Testis (tissue), 3 donors: ENCODE results near the gene PIEZO1. TPM values are rescaled to one million over a fixed set of nuclear protein-coding genes. Genes with fewer than 3 reads are reported as not detected.

Experiments used
- DNase-seq: peaks from one replicate; pipeline ENCODE4 v3.0.0-alpha.2; 2019
- H3K27ac ChIP-seq, 2 donors: fragments of 200-600 bp; sonication (generic); one replicate each; pipeline ENCODE4 v1.5.1; 2019
- H3K27me3 ChIP-seq: fragments of 200-600 bp; sonication (generic); one replicate; pipeline ENCODE4 v1.5.1; 2019
- H3K36me3 ChIP-seq: fragments of 200-600 bp; sonication (generic); one replicate; pipeline ENCODE4 v1.5.1; 2017; ENCODE audit warnings: low read depth; ENCODE audit errors: missing control alignments
- H3K4me1 ChIP-seq: fragments of 200-600 bp; sonication (generic); one replicate; pipeline ENCODE4 v1.5.1; 2019
- H3K4me3 ChIP-seq, 2 donors: fragments of 200-600 bp; sonication (generic); one replicate each; pipeline ENCODE4 v1.5.1; 2017 to 2019
- H3K9me3 ChIP-seq: fragments of 200-600 bp; sonication (generic); one replicate; pipeline ENCODE4 v1.5.1; 2017
- CTCF ChIP-seq, 3 experiments: fragments of 450-650 bp in 2 of 3; fragments of 200-600 bp in 1 of 3; sonication (generic) in 1 of 3; IDR thresholded peaks; one replicate each; pipeline ENCODE4 v1.5.1; 2016 to 2019; ENCODE audit warnings: antibody characterized with exemption in 3 of 3, mild to moderate bottlenecking in 2 of 3, moderate library complexity in 1 of 3
- POLR2A ChIP-seq: fragments of 450-650 bp; IDR thresholded peaks from one replicate; pipeline ENCODE4 v1.6.1; 2017; ENCODE audit warnings: antibody characterized with exemption, mild to moderate bottlenecking, moderate library complexity
- WGBS, 2 donors: methylation state at CpG; one replicate each; pipeline ENCODE4 v1.1.5; 2018; 5-methylcytosine and 5-hydroxymethylcytosine counted together
- intact Hi-C: fragments of 100-400 bp; cut with DNase I; formaldehyde crosslinking; loops from one replicate; pipeline ENCODE4 v1.15.1; 2023; ENCODE audit warnings: low total_unique reads
- polyA plus RNA-seq: library from polyadenylated mRNA; stranded (reverse); fragments of 350-450 nt; fragmentation: Illumina TruSeq; extraction: RNeasy Lipid Tissue Mini Kit (QIAGEN cat#74804); gene quantifications from one replicate; pipeline ENCODE4 v1.2.3, GENCODE V29; 2014; ENCODE audit warnings: low read depth, low replicate concordance; ENCODE audit not compliant: insufficient read depth
- total RNA-seq, 2 donors: library from RNA; depleted of rRNA; stranded (reverse); fragments of >200 nt; gene quantifications; one replicate each; pipeline ENCODE4 v1.2.3, GENCODE V29; 2016

PIEZO1 gene
- total and polyA plus RNA-seq, 3 donors from 2014 or later: 24.2 to 44.5 (median 40.7) TPM

GRCh38 chr16:88807142-88807625, 22.2 kb upstream of the PIEZO1 start:
- WGBS, 2 donors: 76 to 87% methylated on average over 7 to 24 of the region's 24 CpGs
- H3K27me3 ChIP-seq: no peaks in the 10 kb centered on the region
- no peak overlapping the region for H3K27ac ChIP-seq
- intact Hi-C loops: no loop called here
- H3K4me3 ChIP-seq: no peak overlapping the region
- no peaks in the 10 kb centered on the region for H3K9me3 ChIP-seq
- TF ChIP-seq POLR2A (no peak), CTCF (IDR thresholded peaks at IDR 0.05) (no peak)
- H3K4me1 ChIP-seq: peaks cover 32% of the 10 kb centered on the region
- no peaks in the 10 kb centered on the region for H3K36me3 ChIP-seq
- DNase-seq: no peak

GRCh38 chr16:88806491-88807111, 21.6 kb upstream of the PIEZO1 start:
- intact Hi-C loops: no loop called here

GRCh38 chr16:88805887-88806393, 20.9 kb upstream of the PIEZO1 start:
- TF ChIP-seq CTCF (IDR thresholded peaks at IDR 0.05) (no peak), POLR2A (no peak)
- no peak overlapping the region for H3K4me3 ChIP-seq
- peaks cover 30% of the 10 kb centered on the region for H3K4me1 ChIP-seq
- intact Hi-C loops: no loop called here
- 92% methylated on average over 2 to 21 of the region's 21 CpGs for WGBS, 2 donors
- no peaks in the 10 kb centered on the region for H3K36me3 ChIP-seq
- no peak for DNase-seq
- H3K9me3 ChIP-seq: no peaks in the 10 kb centered on the region
- no peaks in the 10 kb centered on the region for H3K27me3 ChIP-seq
- no peak overlapping the region for H3K27ac ChIP-seq

More at GRCh38 chr16:88806491-88807111, 21.6 kb upstream of the PIEZO1 start:
- no peak overlapping the region for H3K27ac ChIP-seq
- H3K9me3 ChIP-seq: no peaks in the 10 kb centered on the region
- H3K4me1 ChIP-seq: peaks cover 32% of the 10 kb centered on the region
- peak; percentile 82 for DNase-seq
- H3K27me3 ChIP-seq: no peaks in the 10 kb centered on the region
- 62 to 82% methylated on average over 23 to 27 of the region's 27 CpGs for WGBS, 2 donors
- no peak for TF ChIP-seq CTCF (IDR thresholded peaks at IDR 0.05)
- no peak for TF ChIP-seq POLR2A
- no peaks in the 10 kb centered on the region for H3K36me3 ChIP-seq
- no peak overlapping the region for H3K4me3 ChIP-seq

GRCh38 chr16:88805340-88805715, 20.3 kb upstream of the PIEZO1 start:
- no peaks in the 10 kb centered on the region for H3K27me3 ChIP-seq
- DNase-seq: no peak
- no peak overlapping the region for H3K27ac ChIP-seq
- H3K4me1 ChIP-seq: peaks cover 24% of the 10 kb centered on the region
- H3K4me3 ChIP-seq: no peak overlapping the region
- H3K36me3 ChIP-seq: no peaks in the 10 kb centered on the region
- 87 to 96% methylated on average over 10 to 20 of the region's 22 CpGs for WGBS, 2 donors
- intact Hi-C loops: no loop called here
- no peaks in the 10 kb centered on the region for H3K9me3 ChIP-seq
- TF ChIP-seq POLR2A (no peak), CTCF (IDR thresholded peaks at IDR 0.05) (no peak)
